GM21529 (cell line): ENCODE data around the gene OR5H15.
"Not testable (repeated sequence)": the region's sequence is repeated elsewhere in the genome, so short reads cannot be mapped to it uniquely, and the experiment has no call there.

Source experiments
- ATAC-seq: cut with Tn5 transposase; IDR thresholded peaks from one replicate; pipeline ENCODE4 v1.9.1; 2021; ENCODE audit not compliant: unreplicated experiment

Gene OR5H15

GRCh38 chr3:98166396-98166795 is at the start of gene OR5H15:
TSS of gene OR5H15 (plus strand) at chr3:98166696. CDS start at chr3:98168700, 2,004 bp downstream.
- no peak for ATAC-seq

- ATAC-seq: no peak
These were observed 36.1 kb upstream of the OR5H15 start, which contains the start of gene OR5H1 for GRCh38 chr3:98130421-98130820. TSS of gene OR5H1 (plus strand) at chr3:98130721. CDS start at chr3:98132698, 1,977 bp downstream.

GRCh38 chr3:98136631-98137030 is 29.9 kb upstream of the OR5H15 start:
- ATAC-seq: no peak

- ATAC-seq: not testable (repeated sequence)
These were observed 28.5 kb upstream of the OR5H15 start for GRCh38 chr3:98137826-98138557.

- ATAC-seq: no peak
These were observed 26.0 kb upstream of the OR5H15 start for GRCh38 chr3:98140531-98140930.

- no peak for ATAC-seq
These were observed 19.3 kb upstream of the OR5H15 start, which contains the start of gene OR5H14 for GRCh38 chr3:98147179-98147578. TSS of gene OR5H14 (plus strand) at chr3:98147479. CDS start at chr3:98149386, 1,907 bp downstream.

GRCh38 chr3:98148751-98149150 is 17.7 kb upstream of the OR5H15 start:
- ATAC-seq: no peak

DNA sequence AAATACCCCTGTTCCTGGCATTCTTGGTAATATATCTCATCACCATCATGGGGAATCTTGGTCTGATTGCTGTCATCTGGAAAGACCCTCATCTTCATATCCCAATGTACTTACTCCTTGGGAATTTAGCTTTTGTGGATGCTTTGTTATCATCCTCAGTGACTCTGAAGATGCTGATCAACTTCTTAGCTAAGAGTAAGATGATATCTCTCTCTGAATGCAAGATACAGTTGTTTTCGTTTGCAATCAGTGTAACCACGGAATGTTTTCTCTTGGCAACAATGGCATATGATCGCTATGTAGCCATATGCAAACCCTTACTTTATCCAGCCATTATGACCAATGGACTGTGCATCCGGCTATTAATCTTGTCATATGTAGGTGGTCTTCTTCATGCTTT is 17.0 kb upstream of the OR5H15 start:
- not testable (repeated sequence) for ATAC-seq

DNA sequence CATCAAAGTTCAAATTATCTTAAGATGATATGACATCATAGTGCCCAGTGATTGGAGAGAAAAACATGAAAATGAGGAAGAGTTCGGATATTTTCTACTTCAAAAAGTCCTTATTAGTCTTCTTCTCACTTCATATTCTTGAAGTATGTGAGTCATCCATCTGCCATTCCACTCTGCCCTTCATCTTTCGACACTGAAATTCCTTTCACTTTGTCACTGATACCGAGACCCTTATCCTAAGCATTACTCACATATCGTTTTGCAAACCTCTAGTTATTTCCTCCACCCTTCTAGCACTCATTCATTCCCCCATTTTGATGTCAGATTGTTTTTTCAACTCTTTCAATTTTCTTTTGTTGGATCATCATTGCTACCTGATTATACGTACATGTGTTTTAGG is 15.3 kb upstream of the OR5H15 start:
- no peak for ATAC-seq

- no peak for ATAC-seq
These were observed 4.6 kb downstream of the OR5H15 start for GRCh38 chr3:98171071-98171470.

DNA sequence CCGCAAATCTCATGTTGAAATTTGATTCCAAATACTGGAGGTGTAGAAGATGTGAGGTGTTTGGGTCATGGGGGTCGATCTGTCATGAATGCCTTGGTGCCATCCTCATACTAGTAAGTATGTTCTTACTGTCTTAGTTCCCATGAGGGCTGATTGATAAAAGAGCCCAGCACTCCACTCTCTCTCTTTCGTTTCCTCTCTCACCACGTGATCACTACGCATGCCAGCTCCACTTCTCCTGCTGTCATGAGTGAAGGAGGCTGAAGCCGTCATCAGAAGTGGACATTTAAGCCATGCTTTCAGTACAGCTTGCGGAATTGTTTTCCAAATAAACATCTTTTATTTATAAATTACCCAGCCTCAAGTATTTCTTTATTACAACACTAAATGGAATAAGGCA is 6.1 kb downstream of the OR5H15 start:
- ATAC-seq: no peak

GRCh38 chr3:98180319-98180890 is 13.9 kb downstream of the OR5H15 start:
- ATAC-seq: no peak

- no peak for ATAC-seq
These were observed 15.7 kb downstream of the OR5H15 start for GRCh38 chr3:98182196-98182595.

- ATAC-seq: no peak
These were observed 18.7 kb downstream of the OR5H15 start for GRCh38 chr3:98185180-98185579.

- ATAC-seq: peak; percentile 78
These were observed 22.0 kb downstream of the OR5H15 start for GRCh38 chr3:98188545-98188944.

- ATAC-seq: not testable (repeated sequence)
These were observed 24.4 kb downstream of the OR5H15 start for GRCh38 chr3:98190911-98191310.

DNA sequence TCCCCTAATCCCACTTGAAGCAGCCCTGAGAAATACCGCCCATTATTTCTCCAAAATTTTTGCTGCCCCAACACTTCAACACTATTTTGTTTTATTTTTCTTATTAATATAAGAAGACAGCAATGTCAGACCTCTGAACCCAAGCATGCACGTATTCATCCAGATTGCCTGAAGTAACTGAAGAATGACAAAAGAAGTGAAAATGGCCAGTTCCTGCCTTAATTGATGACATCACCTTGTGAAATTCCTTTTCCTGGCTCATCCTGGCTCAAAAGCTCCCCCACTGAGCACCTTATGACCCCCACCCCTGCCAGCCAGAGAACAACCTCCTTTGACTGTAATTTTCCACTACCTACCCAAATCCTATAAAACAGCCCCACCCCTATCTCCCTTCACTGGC is 29.8 kb downstream of the OR5H15 start:
- ATAC-seq: not testable (repeated sequence)

- no peak for ATAC-seq
These were observed 32.5 kb downstream of the OR5H15 start for GRCh38 chr3:98199020-98199419.

GRCh38 chr3:98209244-98209643 is 42.7 kb downstream of the OR5H15 start:
- no peak for ATAC-seq

DNA sequence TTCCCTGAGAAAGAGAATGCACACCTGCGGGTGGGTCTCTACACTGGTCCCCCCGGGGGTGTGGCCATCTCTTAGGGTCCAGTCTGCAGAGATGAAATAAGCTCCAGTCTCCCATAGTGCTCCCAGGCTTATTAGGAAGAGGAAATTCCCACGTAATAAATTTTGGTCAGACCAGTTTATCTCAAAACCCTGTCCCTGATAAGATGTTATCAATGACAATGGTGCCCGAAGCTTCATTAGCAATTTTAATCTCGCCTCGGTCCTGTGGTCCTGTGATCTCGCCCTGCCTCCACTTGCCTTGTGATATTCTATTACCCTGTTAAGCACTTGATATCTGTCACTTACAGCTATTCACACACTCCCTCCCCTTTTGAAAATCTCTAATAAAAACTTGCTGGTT is 46.8 kb downstream of the OR5H15 start:
- no peak for ATAC-seq

DNA sequence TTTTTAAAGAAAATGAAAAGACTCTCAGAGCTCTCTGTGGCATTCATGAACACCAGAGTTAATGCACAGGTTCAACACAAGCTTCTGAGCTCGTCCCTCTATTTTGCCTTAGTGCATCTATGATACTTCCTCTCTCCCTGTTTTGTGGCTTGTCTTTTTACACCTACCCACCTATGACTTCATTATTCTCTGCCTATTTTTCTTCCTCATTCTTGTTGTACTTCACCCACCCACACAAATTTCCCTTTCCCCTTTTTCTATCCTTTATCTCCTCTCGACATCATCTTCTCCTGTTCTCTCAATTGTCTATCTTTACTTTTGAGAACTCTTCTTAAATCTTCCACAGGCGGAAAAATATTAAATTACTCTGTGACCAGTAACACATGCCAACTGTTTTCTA is 48.6 kb downstream of the OR5H15 start:
- no peak for ATAC-seq
